ENCODE data around the gene SARS1.

Gene SARS1

GRCh38 chr1:109225308-109225707, 11.6 kb downstream of the SARS1 start:
- H3K36me3 Mint-ChIP-seq (ENCODE audit: low read depth) = peaks cover 56% of the 10 kb centered on the region
- peaks cover 13% of the 10 kb centered on the region for H3K4me1 Mint-ChIP-seq (ENCODE audit: low read depth)
- peak overlapping the region; percentile 5 for H3K27ac Mint-ChIP-seq
- H3K4me3 Mint-ChIP-seq = no peak overlapping the region
- H3K9me3 Mint-ChIP-seq = no peaks in the 10 kb centered on the region
- H3K27me3 Mint-ChIP-seq (ENCODE audit: low read depth) = no peaks in the 10 kb centered on the region
- DNase-seq (ENCODE audit: low spot score) = no peak

GRCh38 chr1:109225711-109226445, 12.2 kb downstream of the SARS1 start:
- no peak for DNase-seq (ENCODE audit: low spot score)
- Mint-ChIP-seq H3K4me1 (ENCODE audit: low read depth) (peaks cover 11% of the 10 kb centered on the region), H3K27ac (no peak overlapping the region), H3K4me3 (no peak overlapping the region), H3K27me3 (ENCODE audit: low read depth) (no peaks in the 10 kb centered on the region), H3K36me3 (ENCODE audit: low read depth) (peaks cover 56% of the 10 kb centered on the region), H3K9me3 (no peaks in the 10 kb centered on the region)

- H3K9me3 Mint-ChIP-seq = no peaks in the 10 kb centered on the region
- peaks cover 2% of the 10 kb centered on the region for H3K4me1 Mint-ChIP-seq (ENCODE audit: low read depth)
- no peaks in the 10 kb centered on the region for H3K27me3 Mint-ChIP-seq (ENCODE audit: low read depth)
- H3K27ac Mint-ChIP-seq = no peak overlapping the region
- no peak for DNase-seq (ENCODE audit: low spot score)
- no peak overlapping the region for H3K4me3 Mint-ChIP-seq
- peaks cover 55% of the 10 kb centered on the region for H3K36me3 Mint-ChIP-seq (ENCODE audit: low read depth)
Observed at GRCh38 chr1:109228167-109228566, 14.4 kb downstream of the SARS1 start.

- no peak overlapping the region for H3K4me3 Mint-ChIP-seq
Observed at GRCh38 chr1:109229531-109230127, 15.9 kb downstream of the SARS1 start.

GRCh38 chr1:109231066-109231465, 17.3 kb downstream of the SARS1 start:
- Mint-ChIP-seq H3K4me1 (ENCODE audit: low read depth) (peaks cover 3% of the 10 kb centered on the region), H3K36me3 (ENCODE audit: low read depth) (peaks cover 54% of the 10 kb centered on the region)

More at GRCh38 chr1:109229531-109230127, 15.9 kb downstream of the SARS1 start:
- H3K27ac Mint-ChIP-seq = no peak overlapping the region
- peaks cover 50% of the 10 kb centered on the region for H3K36me3 Mint-ChIP-seq (ENCODE audit: low read depth)
- no peak for DNase-seq (ENCODE audit: low spot score)
- no peaks in the 10 kb centered on the region for H3K27me3 Mint-ChIP-seq (ENCODE audit: low read depth)
- no peaks in the 10 kb centered on the region for H3K4me1 Mint-ChIP-seq (ENCODE audit: low read depth)
- no peaks in the 10 kb centered on the region for H3K9me3 Mint-ChIP-seq

GRCh38 chr1:109235137-109235536, 21.4 kb downstream of the SARS1 start:
- Mint-ChIP-seq H3K4me3 (no peak overlapping the region), H3K4me1 (ENCODE audit: low read depth) (peaks cover 3% of the 10 kb centered on the region), H3K36me3 (ENCODE audit: low read depth) (peaks cover 52% of the 10 kb centered on the region), H3K27me3 (ENCODE audit: low read depth) (no peaks in the 10 kb centered on the region), H3K9me3 (no peaks in the 10 kb centered on the region), H3K27ac (no peak overlapping the region)
- DNase-seq (ENCODE audit: low spot score) = no peak

More at GRCh38 chr1:109231066-109231465, 17.3 kb downstream of the SARS1 start:
- DNase-seq (ENCODE audit: low spot score) = no peak
- Mint-ChIP-seq H3K9me3 (no peaks in the 10 kb centered on the region), H3K27ac (no peak overlapping the region), H3K4me3 (no peak overlapping the region), H3K27me3 (ENCODE audit: low read depth) (no peaks in the 10 kb centered on the region)

- no peak for DNase-seq (ENCODE audit: low spot score)
- Mint-ChIP-seq H3K36me3 (ENCODE audit: low read depth) (peaks cover 39% of the 10 kb centered on the region), H3K27ac (no peak overlapping the region), H3K27me3 (ENCODE audit: low read depth) (peaks cover 12% of the 10 kb centered on the region), H3K4me1 (ENCODE audit: low read depth) (peaks cover 7% of the 10 kb centered on the region), H3K4me3 (no peak overlapping the region), H3K9me3 (no peaks in the 10 kb centered on the region)
Observed at GRCh38 chr1:109237512-109237911, 23.8 kb downstream of the SARS1 start.

- Mint-ChIP-seq H3K27me3 (ENCODE audit: low read depth) (peaks cover 15% of the 10 kb centered on the region), H3K36me3 (ENCODE audit: low read depth) (peaks cover 37% of the 10 kb centered on the region), H3K27ac (no peak overlapping the region), H3K4me1 (ENCODE audit: low read depth) (peaks cover 7% of the 10 kb centered on the region), H3K4me3 (no peak overlapping the region), H3K9me3 (no peaks in the 10 kb centered on the region)
- DNase-seq (ENCODE audit: low spot score) = no peak
Observed at GRCh38 chr1:109238382-109238781, 24.7 kb downstream of the SARS1 start.

GRCh38 chr1:109239047-109239408, 25.3 kb downstream of the SARS1 start:
- no peak overlapping the region for H3K27ac Mint-ChIP-seq
- no peak overlapping the region for H3K4me3 Mint-ChIP-seq
- H3K9me3 Mint-ChIP-seq = no peaks in the 10 kb centered on the region
- peaks cover 17% of the 10 kb centered on the region for H3K27me3 Mint-ChIP-seq (ENCODE audit: low read depth)
- DNase-seq (ENCODE audit: low spot score) = no peak
- H3K4me1 Mint-ChIP-seq (ENCODE audit: low read depth) = peaks cover 7% of the 10 kb centered on the region
- H3K36me3 Mint-ChIP-seq (ENCODE audit: low read depth) = peaks cover 37% of the 10 kb centered on the region

GRCh38 chr1:109239409-109240068, 25.8 kb downstream of the SARS1 start:
- no peak for DNase-seq (ENCODE audit: low spot score)
- Mint-ChIP-seq H3K4me1 (ENCODE audit: low read depth) (peaks cover 7% of the 10 kb centered on the region), H3K4me3 (no peak overlapping the region), H3K9me3 (no peaks in the 10 kb centered on the region), H3K27ac (no peak overlapping the region), H3K36me3 (ENCODE audit: low read depth) (peaks cover 37% of the 10 kb centered on the region), H3K27me3 (ENCODE audit: low read depth) (peaks cover 17% of the 10 kb centered on the region)

GRCh38 chr1:109240158-109241152, 26.7 kb downstream of the SARS1 start:
- DNase-seq (ENCODE audit: low spot score) = no peak
- Mint-ChIP-seq H3K4me1 (ENCODE audit: low read depth) (peaks cover 3% of the 10 kb centered on the region), H3K4me3 (no peak overlapping the region), H3K27me3 (ENCODE audit: low read depth) (peaks cover 18% of the 10 kb centered on the region), H3K9me3 (no peaks in the 10 kb centered on the region), H3K36me3 (ENCODE audit: low read depth) (peaks cover 31% of the 10 kb centered on the region), H3K27ac (no peak overlapping the region)

GRCh38 chr1:109241344-109241743, 27.6 kb downstream of the SARS1 start:
- Mint-ChIP-seq H3K4me1 (ENCODE audit: low read depth) (peaks cover 3% of the 10 kb centered on the region), H3K27ac (no peak overlapping the region), H3K27me3 (ENCODE audit: low read depth) (peaks cover 20% of the 10 kb centered on the region), H3K4me3 (no peak overlapping the region), H3K36me3 (ENCODE audit: low read depth) (peaks cover 23% of the 10 kb centered on the region), H3K9me3 (no peaks in the 10 kb centered on the region)
- no peak for DNase-seq (ENCODE audit: low spot score)

GRCh38 chr1:109241841-109242345, 28.2 kb downstream of the SARS1 start:
- Mint-ChIP-seq H3K36me3 (ENCODE audit: low read depth) (peaks cover 18% of the 10 kb centered on the region), H3K4me3 (no peak overlapping the region), H3K9me3 (no peaks in the 10 kb centered on the region), H3K27ac (peak overlapping the region; percentile 24), H3K4me1 (ENCODE audit: low read depth) (peaks cover 3% of the 10 kb centered on the region), H3K27me3 (ENCODE audit: low read depth) (peaks cover 24% of the 10 kb centered on the region)
- DNase-seq (ENCODE audit: low spot score) = no peak
